HepG2 (cell line): ENCODE results near the gene GUK1.

Experiments
- CTCF ChIP-seq: sonication (generic); formaldehyde crosslinking; IDR thresholded peaks from 2 replicates; pipeline ENCODE4 v1.5.0; 2020; ENCODE audit warnings: mild to moderate bottlenecking, missing genetic modification reagents, moderate library complexity
- ZNF337 ChIP-seq: sonication (generic); formaldehyde crosslinking; IDR thresholded peaks from 2 replicates; pipeline ENCODE4 v1.5.1; 2020; ENCODE audit warnings: missing genetic modification reagents, low read depth, mild to moderate bottlenecking, borderline replicate concordance

- TF ChIP-seq CTCF (CRISPR knock-in tag) (no peak), ZNF337 (CRISPR knock-in tag) (no peak)
These were observed 6.5 kb downstream of the GUK1 start for GRCh38 chr1:228146417-228147150.
